HL-60 (cell line): Measurements from ENCODE around the gene CORIN.

Experiments used
- GABPA ChIP-seq: IDR thresholded peaks from 2 replicates; pipeline ENCODE4 v1.6.1; 2012; ENCODE audit warnings: low read depth
- TF ChIP-seq, protein P1 (sequence below): IDR thresholded peaks from 2 replicates; pipeline ENCODE4 v1.6.1; 2012; ENCODE audit warnings: low read depth; ENCODE audit not compliant: insufficient replicate concordance
- TF ChIP-seq, protein P2 (sequence below): IDR thresholded peaks from one replicate; pipeline ENCODE4 v1.5.1; 2011; ENCODE audit warnings: low read length, control low read depth, inconsistent platforms; ENCODE audit not compliant: insufficient read depth

DNA sequence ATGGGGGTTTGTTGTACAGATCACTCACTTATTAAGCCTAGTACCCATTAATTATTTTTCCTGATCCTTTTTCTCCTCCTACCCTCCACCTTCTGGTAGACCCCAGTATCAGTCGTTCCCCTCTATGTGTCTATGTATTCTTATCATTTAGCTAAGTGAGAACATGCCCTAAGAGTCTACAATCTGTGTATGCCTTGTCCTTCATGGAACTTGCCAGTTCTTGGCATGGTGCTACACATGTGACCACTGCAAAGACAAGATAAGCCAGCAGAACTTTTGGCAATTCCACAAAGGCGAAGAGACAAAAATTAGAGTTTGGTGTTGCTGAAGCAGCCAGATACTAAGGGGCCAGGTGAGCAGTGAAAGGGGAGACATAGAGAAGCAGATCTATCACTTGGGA, 101.3 kb downstream of the CORIN start:
- TF ChIP-seq, protein P1, sequence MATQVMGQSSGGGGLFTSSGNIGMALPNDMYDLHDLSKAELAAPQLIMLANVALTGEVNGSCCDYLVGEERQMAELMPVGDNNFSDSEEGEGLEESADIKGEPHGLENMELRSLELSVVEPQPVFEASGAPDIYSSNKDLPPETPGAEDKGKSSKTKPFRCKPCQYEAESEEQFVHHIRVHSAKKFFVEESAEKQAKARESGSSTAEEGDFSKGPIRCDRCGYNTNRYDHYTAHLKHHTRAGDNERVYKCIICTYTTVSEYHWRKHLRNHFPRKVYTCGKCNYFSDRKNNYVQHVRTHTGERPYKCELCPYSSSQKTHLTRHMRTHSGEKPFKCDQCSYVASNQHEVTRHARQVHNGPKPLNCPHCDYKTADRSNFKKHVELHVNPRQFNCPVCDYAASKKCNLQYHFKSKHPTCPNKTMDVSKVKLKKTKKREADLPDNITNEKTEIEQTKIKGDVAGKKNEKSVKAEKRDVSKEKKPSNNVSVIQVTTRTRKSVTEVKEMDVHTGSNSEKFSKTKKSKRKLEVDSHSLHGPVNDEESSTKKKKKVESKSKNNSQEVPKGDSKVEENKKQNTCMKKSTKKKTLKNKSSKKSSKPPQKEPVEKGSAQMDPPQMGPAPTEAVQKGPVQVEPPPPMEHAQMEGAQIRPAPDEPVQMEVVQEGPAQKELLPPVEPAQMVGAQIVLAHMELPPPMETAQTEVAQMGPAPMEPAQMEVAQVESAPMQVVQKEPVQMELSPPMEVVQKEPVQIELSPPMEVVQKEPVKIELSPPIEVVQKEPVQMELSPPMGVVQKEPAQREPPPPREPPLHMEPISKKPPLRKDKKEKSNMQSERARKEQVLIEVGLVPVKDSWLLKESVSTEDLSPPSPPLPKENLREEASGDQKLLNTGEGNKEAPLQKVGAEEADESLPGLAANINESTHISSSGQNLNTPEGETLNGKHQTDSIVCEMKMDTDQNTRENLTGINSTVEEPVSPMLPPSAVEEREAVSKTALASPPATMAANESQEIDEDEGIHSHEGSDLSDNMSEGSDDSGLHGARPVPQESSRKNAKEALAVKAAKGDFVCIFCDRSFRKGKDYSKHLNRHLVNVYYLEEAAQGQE: no peak
- TF ChIP-seq, protein P2, sequence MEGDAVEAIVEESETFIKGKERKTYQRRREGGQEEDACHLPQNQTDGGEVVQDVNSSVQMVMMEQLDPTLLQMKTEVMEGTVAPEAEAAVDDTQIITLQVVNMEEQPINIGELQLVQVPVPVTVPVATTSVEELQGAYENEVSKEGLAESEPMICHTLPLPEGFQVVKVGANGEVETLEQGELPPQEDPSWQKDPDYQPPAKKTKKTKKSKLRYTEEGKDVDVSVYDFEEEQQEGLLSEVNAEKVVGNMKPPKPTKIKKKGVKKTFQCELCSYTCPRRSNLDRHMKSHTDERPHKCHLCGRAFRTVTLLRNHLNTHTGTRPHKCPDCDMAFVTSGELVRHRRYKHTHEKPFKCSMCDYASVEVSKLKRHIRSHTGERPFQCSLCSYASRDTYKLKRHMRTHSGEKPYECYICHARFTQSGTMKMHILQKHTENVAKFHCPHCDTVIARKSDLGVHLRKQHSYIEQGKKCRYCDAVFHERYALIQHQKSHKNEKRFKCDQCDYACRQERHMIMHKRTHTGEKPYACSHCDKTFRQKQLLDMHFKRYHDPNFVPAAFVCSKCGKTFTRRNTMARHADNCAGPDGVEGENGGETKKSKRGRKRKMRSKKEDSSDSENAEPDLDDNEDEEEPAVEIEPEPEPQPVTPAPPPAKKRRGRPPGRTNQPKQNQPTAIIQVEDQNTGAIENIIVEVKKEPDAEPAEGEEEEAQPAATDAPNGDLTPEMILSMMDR: no peak
- TF ChIP-seq GABPA: no peak
